Measurements from ENCODE around the gene CKLF. TPM values are rescaled to one million over a fixed set of nuclear protein-coding genes. Genes with fewer than 3 reads are reported as not detected.

CKLF gene
- total and polyA plus RNA-seq, 2 donors (not counting 1 experiment from before 2014, with no cell fraction given) = 30.4 to 53.6 TPM

- ChIA-PET CTCF (interaction anchor here (0.9 to 2.7 kb wide), 4 partner anchors 9 to 298 kb away, joined by 3 to 21 read pairs (median 6); partner anchors contain the start of gene CMTM2), POLR2A (no interaction called here)
- no peaks in the 10 kb centered on the region for H3K9me3 Mint-ChIP-seq (ENCODE audit: insufficient read depth)
- H2AFZ ChIP-seq (ENCODE audit: insufficient read depth, low read depth, low read length, poor library complexity, severe bottlenecking) = no peak overlapping the region
- H3K4me3 ChIP-seq (ENCODE audit: control extremely low read depth in 1 of 5, extremely low read depth in 1 of 5, insufficient read depth in 1 of 5, low read depth in 2 of 5, low read length in 4 of 5) = no peak overlapping the region
- H3K36me3 ChIP-seq (replicated peaks in 1 of 2; ENCODE audit: control extremely low read depth in 1 of 2, control insufficient read depth in 1 of 2, extremely low read depth in 1 of 2, insufficient read depth in 2 of 2, low read length in 1 of 2) = peaks cover 0 to 10% of the 10 kb centered on the region in 2 experiments
- ATAC-seq (ENCODE audit: low read depth) = no peak
- intact Hi-C loops (cut with micrococcal nuclease) = no loop called here
- H3K27me3 ChIP-seq (replicated peaks in 1 of 4; ENCODE audit: control extremely low read depth in 1 of 4, control insufficient read depth in 3 of 4, insufficient read depth in 4 of 4, low read length in 3 of 4) = no peaks in the 10 kb centered on the region
- H3K27ac Mint-ChIP-seq = no peak overlapping the region
- H3K4me1 Mint-ChIP-seq = no peaks in the 10 kb centered on the region
- no peak overlapping the region for H3K4me2 ChIP-seq (replicated peaks; ENCODE audit: low read depth, low read length, poor library complexity, severe bottlenecking)
- no peak for TF ChIP-seq CTCF (IDR thresholded peaks at IDR 0.05)
- no peak for TF ChIP-seq EZH2 (IDR thresholded peaks at IDR 0.05; ENCODE audit: borderline replicate concordance, insufficient read depth, low read depth, low read length, poor library complexity, severe bottlenecking)
- peaks cover 5% of the 10 kb centered on the region for H4K20me1 ChIP-seq (ENCODE audit: control insufficient read depth, insufficient read depth, low read length, poor library complexity, severe bottlenecking)
- no peak for DNase-seq
- H3K4me1 ChIP-seq (ENCODE audit: control insufficient read depth in 2 of 2, insufficient read depth in 2 of 2, low read length in 2 of 2) = no peaks in the 10 kb centered on the region
- H3K27ac ChIP-seq (ENCODE audit: low read length in 2 of 2) = no peak overlapping the region
- no peaks in the 10 kb centered on the region for H3K27me3 Mint-ChIP-seq
- no CpG with 5 or more reads among the region's 3 CpGs for WGBS (ENCODE audit: insufficient coverage)
- no peaks in the 10 kb centered on the region for H3K9me3 ChIP-seq (ENCODE audit: control extremely low read depth in 1 of 3, control insufficient read depth in 2 of 3, insufficient read depth in 1 of 3, low read length in 2 of 3)
- H3K4me3 Mint-ChIP-seq = no peak overlapping the region
- H3K9ac ChIP-seq (ENCODE audit: low read length) = no peak overlapping the region
- no peaks in the 10 kb centered on the region for H3K79me2 ChIP-seq (ENCODE audit: control insufficient read depth, insufficient read depth, low read length)
Observed at GRCh38 chr16:66569827-66570405, 17.5 kb downstream of the CKLF start.

DNA sequence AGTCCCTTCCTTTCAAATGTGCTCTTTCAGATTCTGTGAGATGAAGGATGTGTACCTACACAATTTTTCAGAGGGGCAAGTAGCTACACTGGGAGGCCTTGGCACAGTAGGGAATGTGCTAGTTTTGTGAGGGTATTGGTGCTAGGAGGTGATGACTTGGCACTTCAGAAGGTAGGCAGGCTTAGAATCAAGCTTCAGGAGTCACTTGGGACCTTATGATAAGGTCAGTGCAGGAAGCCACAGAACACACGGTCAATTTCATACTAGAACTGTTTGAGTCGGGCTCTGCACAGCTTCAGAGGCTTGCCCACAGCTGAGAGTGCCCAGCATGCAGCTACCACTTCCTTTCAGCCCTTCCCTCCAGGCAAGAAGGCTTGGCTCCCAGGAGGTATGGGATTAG is 20.0 kb downstream of the CKLF start:
- Histone ChIP-seq H3K9me3 (ENCODE audit: control extremely low read depth in 1 of 3, control insufficient read depth in 2 of 3, insufficient read depth in 1 of 3, low read length in 2 of 3) (no peaks in the 10 kb centered on the region), H4K20me1 (ENCODE audit: control insufficient read depth, insufficient read depth, low read length, poor library complexity, severe bottlenecking) (peaks cover 5% of the 10 kb centered on the region), H3K4me3 (ENCODE audit: control extremely low read depth in 1 of 5, extremely low read depth in 1 of 5, insufficient read depth in 1 of 5, low read depth in 2 of 5, low read length in 4 of 5) (no peak overlapping the region), H3K27ac (ENCODE audit: low read length in 2 of 2) (no peak overlapping the region), H3K79me2 (ENCODE audit: control insufficient read depth, insufficient read depth, low read length) (no peaks in the 10 kb centered on the region), H3K4me1 (ENCODE audit: control insufficient read depth in 2 of 2, insufficient read depth in 2 of 2, low read length in 2 of 2) (no peaks in the 10 kb centered on the region), H3K27me3 (replicated peaks in 1 of 4; ENCODE audit: control extremely low read depth in 1 of 4, control insufficient read depth in 3 of 4, insufficient read depth in 4 of 4, low read length in 3 of 4) (peaks cover 0 to 6% (median 3%) of the 10 kb centered on the region in 4 experiments), H2AFZ (ENCODE audit: insufficient read depth, low read depth, low read length, poor library complexity, severe bottlenecking) (no peak overlapping the region), H3K9ac (ENCODE audit: low read length) (no peak overlapping the region), H3K36me3 (replicated peaks in 1 of 2; ENCODE audit: control extremely low read depth in 1 of 2, control insufficient read depth in 1 of 2, extremely low read depth in 1 of 2, insufficient read depth in 2 of 2, low read length in 1 of 2) (no peaks in the 10 kb centered on the region), H3K4me2 (replicated peaks; ENCODE audit: low read depth, low read length, poor library complexity, severe bottlenecking) (no peak overlapping the region)
- Mint-ChIP-seq H3K9me3 (ENCODE audit: insufficient read depth) (no peaks in the 10 kb centered on the region), H3K27ac (no peak overlapping the region), H3K4me3 (no peak overlapping the region), H3K4me1 (no peaks in the 10 kb centered on the region), H3K27me3 (peaks cover 9% of the 10 kb centered on the region)
- CTCF ChIA-PET = interaction anchor here (0.8 to 2.4 kb wide), 4 partner anchors 20 to 166 kb away, joined by 3 to 7 read pairs (median 4); partner anchors contain the start of gene CKLF
- intact Hi-C loops (cut with micrococcal nuclease) = no loop called here
- DNase-seq = no peak
- TF ChIP-seq CTCF (IDR thresholded peaks at IDR 0.05) (no peak), EZH2 (IDR thresholded peaks at IDR 0.05; ENCODE audit: borderline replicate concordance, insufficient read depth, low read depth, low read length, poor library complexity, severe bottlenecking) (no peak)
- POLR2A ChIA-PET = interaction anchor here (0.5 kb wide), 1 partner anchor 23 kb away, joined by 3 read pairs; no protein-coding TSS in a partner anchor
- ATAC-seq (ENCODE audit: low read depth) = no peak
- 0% methylated on average over 2 of the region's 2 CpGs for WGBS (ENCODE audit: insufficient coverage)
